ENCODE data around the gene CGREF1.

CGREF1 gene

DNA sequence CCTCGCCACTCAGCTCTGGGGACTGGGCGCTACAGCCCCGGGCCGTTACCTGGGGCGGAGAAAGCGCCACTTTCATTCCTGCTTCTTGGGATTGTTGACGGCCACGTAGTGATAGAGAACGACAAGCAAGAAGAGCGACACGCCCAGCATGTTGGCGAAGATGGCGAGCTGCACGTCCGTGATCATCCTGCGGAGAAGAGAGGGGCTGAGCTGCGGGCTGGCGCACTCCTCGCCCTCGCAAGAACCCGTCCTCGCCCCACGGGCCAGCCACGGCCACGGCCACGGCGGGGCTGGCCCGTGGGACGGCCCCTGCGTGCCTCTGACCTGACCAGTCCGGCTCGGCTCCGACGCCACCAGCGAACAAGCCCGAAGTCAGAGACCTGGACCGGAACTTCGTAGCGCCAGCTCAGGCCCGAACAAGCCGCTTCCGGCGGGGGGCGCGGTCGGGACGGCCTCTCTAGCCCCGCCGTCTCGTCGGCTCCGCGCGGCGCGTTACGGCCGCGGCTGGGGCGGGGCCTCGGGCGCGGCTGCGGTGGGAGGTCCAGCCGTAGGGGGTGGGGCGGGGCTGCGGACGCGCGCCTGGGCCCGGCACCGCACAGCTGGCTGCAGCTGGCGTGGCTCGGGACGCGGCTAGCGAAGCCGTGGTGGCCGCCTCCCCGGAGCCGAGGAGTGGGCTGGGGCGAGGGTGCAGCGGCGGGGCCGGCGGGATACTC, 47.5 kb downstream of the CGREF1 start, which contains the start of gene OST4:
TSS of gene OST4 (minus strand) at position 378 of the 713 bp plus-strand sequence.
- DNase-seq: peak; percentile 79

DNA sequence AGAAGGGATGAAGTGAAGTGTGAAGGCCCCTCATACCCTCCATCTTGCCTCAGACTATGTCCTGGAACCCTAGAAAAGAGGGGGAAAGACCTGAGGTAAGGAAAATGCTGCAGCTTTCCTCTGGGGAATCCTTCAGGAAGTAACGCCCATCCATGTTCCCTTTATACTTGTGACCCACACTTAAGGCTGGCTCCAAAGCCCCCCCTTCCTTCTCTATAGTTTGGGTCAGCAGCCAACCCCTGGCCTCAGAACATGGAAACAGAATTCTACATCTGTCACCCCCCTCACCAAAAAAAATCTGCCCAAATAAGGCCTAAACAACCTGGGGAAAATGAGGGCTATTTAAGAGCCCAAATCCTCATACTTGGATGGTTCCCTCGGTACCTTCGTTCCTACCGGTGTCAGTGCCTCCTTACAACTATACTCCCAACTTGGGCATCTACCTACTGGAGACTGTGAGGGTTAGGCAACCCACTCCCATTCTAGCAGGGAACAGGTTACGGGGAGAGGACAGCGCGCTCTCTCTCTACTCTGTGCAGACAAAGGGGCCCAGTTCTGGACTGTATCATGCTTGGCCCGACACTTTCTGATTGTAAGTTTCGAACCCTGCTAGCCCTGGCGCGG, 48.2 kb downstream of the CGREF1 start:
- no peak for DNase-seq

DNA sequence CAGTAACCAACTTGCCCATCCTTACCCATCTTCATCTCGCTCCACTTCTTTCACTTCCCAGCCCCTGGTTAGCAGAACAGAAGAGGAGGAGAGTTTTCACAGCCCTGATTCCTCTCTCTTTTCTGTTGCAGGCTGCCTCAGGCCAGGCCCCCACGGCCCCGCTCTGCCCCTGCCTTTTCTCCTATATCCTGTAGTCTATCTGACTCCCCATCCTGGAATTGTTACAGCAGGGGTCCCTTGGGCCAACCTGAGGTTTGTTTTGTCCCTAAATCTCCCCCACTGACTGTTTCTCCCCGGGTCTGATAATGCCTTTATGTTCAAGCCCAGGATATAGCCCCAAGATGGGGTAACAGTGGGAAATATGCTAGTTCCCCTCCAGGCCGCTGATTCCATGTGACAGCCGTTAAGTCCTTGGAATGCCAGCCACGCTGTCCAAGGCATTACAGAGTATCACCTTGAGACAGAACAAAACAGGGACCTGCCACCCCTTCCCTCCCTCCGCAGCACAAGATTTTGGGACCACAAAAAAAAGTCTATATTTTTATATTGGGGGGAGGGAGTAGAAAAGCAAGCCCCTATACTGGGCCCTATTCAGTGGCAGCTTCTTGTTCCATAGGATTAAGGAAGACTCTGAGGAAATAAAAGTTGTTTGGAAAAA, 48.8 kb downstream of the CGREF1 start:
- DNase-seq: no peak

DNA sequence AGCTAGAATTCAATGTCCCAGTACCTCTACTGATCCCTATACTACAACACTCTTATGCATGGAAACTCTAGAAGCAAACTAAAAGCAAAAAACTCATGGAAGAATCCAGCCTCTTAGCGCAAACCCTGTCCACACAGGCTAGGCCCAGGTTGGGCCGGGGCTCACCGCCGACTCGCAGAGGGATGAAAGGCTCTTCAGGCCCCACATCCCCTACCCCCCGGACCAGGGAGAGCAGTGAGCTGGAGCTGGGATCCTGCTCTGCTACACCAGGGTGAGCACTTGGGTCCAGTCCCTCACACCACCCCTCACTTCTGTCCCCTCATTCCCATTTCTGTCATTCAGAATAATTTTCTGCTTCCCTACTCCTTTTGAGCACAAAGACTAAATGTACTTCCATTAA, 49.5 kb downstream of the CGREF1 start:
- DNase-seq: no peak

DNA sequence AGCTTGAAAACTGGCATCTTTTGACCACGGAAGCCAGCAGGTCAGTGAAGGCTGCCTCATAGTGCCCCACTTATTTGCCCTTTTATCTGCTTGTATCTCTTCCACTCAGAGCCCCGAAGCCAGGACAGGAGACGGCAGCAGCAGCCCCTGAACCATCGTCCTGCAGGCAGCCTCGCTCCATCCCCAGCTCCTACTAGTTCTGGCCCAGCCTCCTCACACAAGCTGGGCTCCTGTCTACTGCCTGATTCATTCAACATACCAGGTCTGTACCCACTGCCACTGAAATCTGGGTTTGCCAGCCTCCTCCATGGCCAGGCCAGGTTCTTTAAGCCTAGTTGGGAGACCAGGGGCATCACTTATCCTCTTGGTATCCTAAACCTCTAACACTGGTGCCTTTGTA, 51.5 kb downstream of the CGREF1 start:
- no peak for DNase-seq

DNA sequence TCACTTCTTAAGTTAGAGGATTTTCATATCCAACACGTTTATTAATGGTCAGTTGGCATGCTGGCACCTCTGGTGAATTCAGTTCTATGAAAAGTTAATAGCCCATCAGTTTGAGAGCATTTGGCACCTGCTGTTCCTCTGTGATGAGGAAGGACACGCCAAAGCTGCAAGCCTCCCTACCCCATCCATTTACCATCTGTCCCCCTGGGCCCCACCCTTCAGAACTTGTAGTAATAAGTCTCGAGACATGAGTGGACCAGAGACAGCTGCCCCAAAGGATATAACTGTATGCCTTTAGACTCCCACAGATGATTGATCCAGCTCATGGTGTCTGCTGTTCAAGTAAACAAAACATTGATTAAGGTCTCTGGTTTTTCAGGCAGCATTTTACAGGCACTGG, 53.8 kb downstream of the CGREF1 start:
- no peak for DNase-seq

DNA sequence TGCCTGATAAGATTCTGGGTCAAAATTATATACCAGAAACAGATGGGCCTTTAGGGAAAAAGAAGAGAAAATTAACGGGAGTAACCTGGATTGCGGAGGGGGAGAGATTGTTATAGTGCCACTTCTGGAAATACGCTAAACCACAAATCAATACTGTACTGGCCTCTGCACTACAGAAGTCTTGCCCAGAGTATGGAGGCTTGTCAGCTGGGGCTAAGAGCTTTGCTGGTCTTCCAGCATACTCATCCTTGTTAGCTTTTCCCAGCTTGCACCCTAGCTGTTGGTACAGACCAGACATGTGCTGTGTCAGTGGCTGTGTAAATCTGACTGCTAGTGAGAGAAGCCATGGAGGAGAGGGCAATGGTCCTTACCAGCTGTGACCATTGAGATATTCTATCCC, 58.6 kb downstream of the CGREF1 start:
- DNase-seq: no peak

DNA sequence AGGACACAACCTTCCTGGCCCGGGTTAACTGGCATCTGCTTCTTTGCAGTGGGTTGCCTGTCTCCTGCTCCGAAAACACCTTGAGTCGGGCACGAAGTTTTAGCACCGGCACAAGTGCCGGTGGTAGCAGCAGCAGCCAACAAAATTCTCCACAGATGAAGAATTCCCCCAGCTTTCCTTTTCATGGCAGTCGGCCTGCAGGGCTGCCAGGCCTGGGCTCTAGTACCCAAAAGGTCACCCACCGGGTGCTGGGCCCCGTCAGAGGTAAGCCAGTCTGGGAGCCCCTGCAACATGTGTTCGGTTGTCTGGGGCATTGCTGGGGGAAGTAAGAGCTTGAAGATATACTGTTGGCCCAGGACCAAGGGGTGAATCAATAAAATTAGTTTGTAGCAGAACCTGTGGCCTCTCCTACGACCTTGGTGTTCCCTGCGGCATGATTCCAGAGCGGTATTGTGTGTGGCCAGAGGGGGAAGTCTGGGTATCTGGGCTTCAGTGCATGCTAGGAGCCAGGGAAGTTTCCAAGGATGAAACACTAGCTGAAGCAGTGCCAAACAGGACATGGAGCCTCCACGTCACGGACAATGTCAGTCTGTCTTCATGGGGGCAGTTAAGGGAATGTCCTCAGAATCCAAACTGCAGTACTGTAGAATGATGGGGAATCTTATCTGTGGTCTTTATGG, 59.6 kb downstream of the CGREF1 start:
- DNase-seq: no peak

DNA sequence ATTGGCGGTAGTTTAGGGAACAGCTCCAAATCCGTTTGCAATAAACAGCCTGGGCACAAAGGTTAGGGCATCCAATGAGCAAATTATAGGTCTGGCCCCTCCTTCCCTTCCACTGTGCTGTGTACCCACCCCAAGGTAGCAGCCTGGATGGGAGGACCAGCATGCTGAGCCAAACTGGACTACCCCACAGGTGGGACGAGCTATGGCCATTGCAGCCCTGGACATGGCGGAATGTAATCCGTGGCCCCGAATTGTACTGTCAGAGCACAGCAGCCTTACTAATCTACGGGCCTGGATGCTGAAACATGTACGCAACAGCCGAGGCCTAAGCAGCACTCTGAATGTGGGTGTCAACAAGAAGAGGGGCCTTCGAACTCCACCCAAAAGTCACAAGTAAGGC, 60.7 kb downstream of the CGREF1 start:
- DNase-seq: no peak

DNA sequence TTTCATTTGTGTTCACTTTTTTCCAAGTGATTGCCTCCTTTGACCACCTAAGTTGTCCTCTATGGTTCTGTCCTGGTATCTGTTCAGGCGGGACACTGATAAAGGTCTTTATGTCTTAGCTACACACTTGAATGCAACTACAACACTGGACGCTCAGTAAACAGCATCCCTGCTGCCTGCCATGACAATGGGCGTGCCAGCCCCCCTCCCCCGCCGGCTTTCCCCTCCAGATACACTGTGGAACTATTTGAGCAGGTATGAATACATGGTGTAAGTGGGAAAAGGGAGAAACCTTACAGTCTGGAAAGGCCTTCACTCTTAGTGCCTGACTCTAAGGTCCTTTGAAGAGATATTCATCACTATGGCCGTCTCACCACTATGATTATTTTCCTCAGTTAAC, 61.7 kb downstream of the CGREF1 start:
- no peak for DNase-seq

DNA sequence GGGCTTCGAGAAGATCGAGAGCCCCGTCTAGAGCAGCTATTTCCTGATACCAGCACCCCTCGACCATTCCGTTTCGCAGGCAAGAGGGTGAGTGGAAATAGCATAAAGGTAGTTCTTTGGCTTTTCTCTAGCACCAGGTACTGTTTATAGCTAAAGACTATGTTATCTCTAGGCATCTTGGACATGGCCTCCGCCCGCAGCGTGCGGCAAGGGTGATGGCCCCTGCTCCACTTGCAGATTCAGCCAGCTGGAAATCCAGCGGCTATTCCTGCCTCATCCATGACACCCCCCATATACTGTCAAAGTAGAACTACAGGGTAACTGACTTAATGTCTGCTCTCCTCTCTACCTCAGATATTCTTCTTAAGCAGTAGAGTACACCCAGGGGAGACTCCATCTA, 64.2 kb downstream of the CGREF1 start:
- DNase-seq: no peak

DNA sequence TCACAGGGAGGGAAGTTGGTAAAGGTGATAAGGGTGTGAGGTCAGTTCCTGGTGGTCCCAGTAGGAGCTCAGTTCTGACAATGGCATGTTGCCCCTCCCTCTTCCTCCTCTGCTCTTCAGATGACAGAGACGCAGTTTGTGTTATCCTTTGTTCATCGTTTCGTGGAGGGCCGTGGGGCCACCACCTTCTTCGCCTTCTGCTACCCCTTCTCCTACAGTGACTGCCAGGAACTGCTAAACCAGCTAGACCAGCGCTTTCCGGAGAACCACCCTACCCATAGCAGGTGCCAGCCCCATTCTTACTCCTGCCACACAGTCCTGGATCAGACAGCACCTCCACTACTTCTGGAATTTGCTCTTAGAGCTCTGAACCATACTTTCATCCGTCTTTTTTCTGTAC, 65.2 kb downstream of the CGREF1 start:
- DNase-seq: no peak

DNA sequence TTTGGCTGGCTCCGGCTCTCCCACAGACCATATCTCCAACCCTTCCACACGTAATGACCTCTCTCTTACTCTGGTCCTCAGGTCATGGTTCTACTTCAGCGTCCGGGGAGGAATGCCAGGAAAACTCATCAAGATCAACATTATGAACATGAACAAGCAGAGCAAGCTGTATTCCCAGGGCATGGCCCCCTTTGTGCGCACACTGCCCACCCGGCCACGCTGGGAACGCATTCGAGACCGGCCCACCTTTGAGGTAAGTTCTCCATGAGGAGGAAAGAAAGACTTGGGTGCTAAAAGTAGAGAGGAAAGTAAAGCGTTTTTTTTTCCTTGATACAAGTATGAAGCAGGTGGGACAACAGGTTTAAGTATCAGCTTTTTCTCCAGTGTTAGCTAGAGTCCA, 65.6 kb downstream of the CGREF1 start:
- no peak for DNase-seq

DNA sequence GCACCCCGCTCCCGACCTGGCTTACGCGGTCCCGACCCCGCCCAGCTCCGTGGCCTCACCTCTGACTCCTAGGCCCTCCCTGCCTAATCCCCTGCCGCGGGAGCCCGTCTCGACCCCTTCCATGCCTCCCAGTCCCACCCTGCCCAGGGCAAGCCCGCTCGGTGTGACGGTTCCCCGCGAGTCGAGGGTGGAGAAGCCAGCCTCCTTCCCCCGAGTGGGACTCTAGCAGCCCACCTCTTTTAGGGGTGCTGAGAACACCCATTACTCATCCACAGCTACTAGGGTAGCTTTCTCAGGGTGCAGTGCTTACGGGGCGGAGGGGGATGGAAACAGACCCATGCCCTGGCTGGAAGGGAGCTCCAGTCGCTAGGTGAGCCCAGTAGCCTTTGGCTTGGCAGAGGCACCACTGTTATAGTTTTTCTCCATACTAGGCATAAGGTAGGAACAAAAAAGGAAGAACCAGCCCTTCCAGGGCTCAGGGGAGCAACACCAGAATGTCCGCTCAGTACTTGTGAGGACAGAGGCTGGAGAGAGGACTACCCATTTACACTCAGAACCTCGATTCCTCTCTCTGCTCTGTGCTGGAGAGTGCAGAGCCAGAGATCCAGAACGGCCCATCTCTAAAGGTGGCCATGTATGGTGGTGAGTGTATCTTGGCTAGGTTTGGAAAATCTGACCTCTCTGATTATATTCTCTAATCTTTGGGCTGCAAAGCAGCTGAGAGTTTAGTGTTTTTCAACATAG, 66.9 kb downstream of the CGREF1 start:
- DNase-seq: no peak

DNA sequence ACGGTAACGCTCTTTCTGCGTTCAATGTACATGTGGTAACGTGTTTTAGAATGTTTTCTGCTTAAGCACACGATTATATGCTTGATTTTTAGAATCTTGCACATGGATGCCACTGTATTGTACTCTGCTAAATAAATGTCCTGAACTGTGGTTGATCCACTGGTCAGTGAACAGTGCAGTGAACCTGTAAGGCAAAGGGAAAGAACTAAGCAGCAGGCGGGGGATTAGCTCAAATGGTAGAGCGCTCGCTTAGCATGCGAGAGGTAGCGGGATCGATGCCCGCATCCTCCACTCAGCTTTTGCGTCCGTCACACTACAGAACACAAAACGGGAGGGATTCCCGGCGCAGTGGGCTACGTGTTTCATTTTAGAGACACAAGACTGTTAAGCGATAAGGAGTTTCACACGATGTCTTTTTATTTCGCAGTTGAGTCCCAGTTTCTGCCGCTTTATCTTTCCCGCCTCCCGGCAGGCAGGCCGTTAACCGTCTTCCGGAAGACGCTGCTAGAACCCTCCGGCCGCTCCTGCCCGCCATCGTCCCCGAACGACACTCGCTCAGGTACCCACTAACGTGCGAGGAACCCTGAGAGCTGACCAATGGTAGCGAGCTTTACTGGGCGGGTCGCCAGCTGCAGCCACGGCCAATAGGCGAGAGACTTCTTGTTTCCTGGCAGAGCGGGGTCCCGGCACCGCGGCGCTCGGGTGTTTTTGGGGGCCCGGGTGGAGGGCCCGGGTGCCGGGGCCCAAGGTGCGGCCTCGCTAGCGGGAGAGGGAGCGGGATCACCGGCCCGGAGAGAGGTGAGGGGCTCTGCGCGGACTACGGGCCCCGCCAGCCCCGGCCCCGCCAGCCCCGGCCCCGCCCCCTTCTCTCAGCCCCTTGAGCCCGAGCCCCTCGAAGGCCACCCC, 67.7 kb downstream of the CGREF1 start, which contains the start of gene AGBL5:
TSS of gene AGBL5 (plus strand) at position 673 of the 906 bp plus-strand sequence. CDS start 1,291 bp downstream, outside the sequence.
- peak; percentile 95 for DNase-seq

Measured in NCI-H1694 treated with DMSO at 0.1 percent for 48 hours (cell line).